NCI-H226 (cell line): ENCODE measurements around the gene OR2S2.

Source experiments
- DNase-seq: peaks from one replicate; pipeline ENCODE4 v3.0.0-alpha.2; 2015

Gene OR2S2

GRCh38 chr9:35908504-35909125 lies 49.3 kb downstream of the OR2S2 start:
- no peak for DNase-seq

- DNase-seq: peak; percentile 74
Measured at GRCh38 chr9:35907711-35908503, 50.0 kb downstream of the OR2S2 start.
